CD4-positive, alpha-beta T cell treated with Interleukin-6 at 100 ng/mL for 8 hours (primary cell): ENCODE data around the gene FBXO24.
A peak's percentile ranks its signal among the peaks of the same experiment; 100 is the strongest.
"Not testable (repeated sequence)": the region's sequence is repeated elsewhere in the genome, so short reads cannot be mapped to it uniquely, and the experiment has no call there.

Experiments
- DNase-seq: peaks from one replicate; pipeline ENCODE4 v3.0.0-alpha.2; 2020; ENCODE audit warnings: mixed read lengths, low spot score

FBXO24 gene

DNA sequence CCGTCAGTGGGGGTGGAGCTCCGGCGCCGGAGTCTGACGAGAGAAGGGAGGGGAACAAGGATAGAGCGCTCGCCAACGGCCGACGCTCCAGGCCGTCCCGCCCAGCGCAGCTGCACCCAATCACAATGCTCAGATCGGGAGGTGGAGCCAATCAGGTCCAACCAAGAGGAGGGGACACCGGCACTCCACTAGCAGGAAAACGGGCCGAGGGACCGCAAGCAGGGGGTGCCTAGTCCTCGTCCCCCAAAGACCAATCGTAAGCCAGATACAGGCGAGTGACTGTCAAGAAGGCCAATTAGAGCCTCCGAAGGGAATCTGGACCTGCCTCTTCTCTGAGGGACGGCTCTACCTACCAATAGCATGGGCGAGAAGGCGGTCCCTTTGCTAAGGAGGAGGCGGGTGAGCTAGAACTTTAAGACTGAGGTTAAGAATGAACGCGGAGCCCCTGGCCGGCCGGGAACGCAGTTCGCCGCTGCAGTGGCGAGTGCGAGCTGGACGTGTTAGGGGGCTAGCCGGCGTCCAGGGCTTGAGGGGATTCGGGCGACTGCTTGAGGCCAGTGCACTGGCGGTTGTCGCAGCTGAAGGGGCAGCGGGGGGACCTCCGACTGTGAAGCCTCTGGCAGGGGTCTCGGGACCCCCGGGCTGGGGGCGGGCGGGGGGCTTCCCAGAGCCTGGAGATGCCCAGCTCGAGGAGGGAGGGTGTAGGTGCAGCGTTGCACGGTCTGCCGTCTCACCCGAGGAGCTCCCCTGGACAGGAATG is at the start of gene FBXO24:
TSS of gene FBXO24 (plus strand) at position 63 of the 760 bp plus-strand sequence. CDS start at position 361, 298 bp downstream.
- peak; percentile 100 for DNase-seq

DNA sequence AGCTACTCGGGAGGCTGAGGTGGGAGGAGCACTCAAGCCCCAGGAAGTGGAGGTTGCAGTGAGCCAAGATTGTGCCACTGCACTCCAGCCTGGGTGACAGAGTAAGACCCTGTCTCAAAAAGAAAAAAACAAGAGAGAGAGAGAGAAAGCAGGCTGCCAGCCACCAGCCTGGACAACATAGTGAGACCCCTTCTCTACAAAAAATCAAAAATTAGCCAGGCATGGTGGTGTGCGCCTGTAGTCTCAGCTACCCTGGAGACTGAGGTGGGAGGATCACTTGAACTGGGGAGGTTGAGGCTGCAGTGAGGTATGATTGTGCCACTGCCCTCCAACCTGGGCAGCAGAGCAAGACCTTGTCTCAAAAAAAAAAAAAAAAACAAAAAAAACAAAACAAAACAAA is 49.4 kb upstream of the FBXO24 start:
- not testable (repeated sequence) for DNase-seq

GRCh38 chr7:100538348-100538653 is 47.8 kb upstream of the FBXO24 start:
- no peak for DNase-seq

DNA sequence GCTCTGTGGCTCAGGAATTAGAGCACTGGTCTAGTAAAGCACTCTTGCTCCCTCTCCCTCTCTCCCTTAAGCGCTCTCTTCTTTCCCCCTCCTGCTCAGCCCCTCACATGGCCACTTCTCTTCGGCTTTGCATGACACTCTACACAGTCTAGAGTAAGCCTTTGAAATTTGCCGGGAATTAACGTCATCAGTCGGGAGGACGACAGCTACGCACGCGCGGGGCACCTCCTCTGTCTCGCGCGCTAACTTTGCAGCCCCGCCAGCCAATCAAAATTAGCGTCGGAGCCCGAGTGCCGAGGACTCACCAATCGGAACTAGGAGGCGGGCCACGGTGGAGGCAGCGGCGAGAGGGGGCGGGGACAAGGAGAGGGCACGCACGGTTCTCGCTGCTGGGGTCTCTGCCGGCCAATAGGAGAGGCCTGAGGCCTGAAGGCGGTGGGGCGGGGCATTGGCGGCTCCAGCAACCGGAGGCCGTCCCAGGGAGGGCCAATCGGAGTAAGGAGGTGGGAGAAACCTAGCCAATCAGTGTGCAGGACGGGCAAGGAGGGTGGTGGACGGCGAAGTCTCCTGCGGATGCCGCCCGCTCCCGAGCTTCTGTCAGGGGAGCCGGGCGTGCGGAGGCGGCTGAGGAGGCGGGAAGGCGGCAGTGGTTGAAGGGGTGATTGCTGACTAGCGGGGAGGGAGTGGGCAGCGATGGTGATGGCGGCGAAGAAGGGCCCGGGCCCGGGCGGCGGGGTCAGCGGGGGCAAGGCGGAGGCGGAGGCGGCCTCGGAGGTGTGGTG is 47.3 kb upstream of the FBXO24 start, which contains the start of gene AGFG2:
TSS of gene AGFG2 (plus strand) at position 550 of the 782 bp plus-strand sequence. CDS start at position 694, 144 bp downstream.
- peak; percentile 100 for DNase-seq

GRCh38 chr7:100539436-100540006 is 46.6 kb upstream of the FBXO24 start:
- no peak for DNase-seq

DNA sequence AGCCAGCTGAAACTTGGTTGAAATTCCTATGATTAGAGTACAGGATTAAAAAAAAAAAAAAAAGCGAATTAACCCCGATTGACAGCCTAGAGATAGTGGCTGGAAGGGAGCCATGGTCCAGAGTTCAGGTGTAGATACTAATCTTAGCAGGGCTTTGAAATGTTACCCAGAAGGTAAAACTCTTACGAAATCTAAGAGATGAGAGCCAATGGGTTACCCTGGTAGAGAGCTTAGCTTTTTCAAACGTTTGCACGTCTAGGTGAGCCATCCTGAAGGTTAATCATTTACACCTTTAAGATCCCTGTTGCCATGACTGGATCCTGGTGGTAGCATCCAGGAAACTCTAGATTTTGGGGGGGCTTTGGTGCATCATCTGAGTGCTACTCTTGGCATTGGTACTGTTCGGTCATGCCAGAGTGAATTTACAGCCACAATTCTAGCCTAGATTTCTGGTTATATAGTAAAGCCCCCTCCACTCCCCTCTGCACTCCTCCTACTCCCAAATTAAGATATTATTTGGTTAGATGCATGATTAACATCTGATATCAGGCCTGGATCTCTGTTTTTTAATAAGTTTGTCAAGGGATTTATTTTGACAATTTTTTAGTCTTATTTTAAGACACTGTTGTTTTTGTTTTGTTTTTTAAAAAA is 45.9 kb upstream of the FBXO24 start:
- no peak for DNase-seq

- not testable (repeated sequence) for DNase-seq
These were observed 44.8 kb upstream of the FBXO24 start for GRCh38 chr7:100541309-100541708.

- DNase-seq = no peak
These were observed 42.5 kb upstream of the FBXO24 start for GRCh38 chr7:100543586-100543985.

DNA sequence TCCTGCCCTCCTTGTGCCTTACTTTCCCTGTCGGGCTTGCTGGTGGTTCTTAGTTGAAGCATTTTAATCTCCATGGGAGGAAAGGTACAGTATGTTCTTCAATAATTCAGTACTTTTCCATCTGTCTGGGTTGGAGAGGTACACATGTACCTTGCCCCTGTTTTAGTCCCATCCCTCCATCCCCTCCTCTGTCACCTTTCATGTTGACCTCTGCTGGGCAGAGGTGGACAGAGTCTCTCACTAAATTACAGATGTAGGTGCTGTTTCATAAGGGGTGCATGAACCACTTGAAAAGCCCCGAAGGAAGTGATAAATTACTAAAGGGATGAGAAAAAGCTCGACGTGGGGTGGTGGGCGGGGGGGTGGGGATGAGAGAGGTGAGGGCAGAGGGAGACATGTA is 41.7 kb upstream of the FBXO24 start:
- DNase-seq = no peak

DNA sequence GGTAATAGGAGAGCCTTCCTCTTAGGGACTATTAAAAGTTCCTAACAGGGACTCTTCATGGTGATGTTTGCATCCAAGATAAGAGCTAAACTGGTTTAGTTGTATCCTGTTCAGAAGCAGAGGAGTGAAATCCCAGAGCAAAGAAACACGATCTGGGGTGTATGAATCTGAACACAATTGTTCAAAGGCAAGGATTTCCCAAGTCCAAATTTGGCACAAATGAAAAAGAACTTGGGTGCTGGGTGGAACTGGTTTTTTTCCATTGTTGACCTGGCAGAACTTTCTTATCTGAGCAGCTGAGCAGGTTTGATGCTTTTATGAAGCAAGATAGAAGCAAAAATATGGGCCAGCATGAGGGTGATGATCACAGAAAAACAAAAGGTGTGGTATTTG is 41.2 kb upstream of the FBXO24 start:
- no peak for DNase-seq

- peak; percentile 42 for DNase-seq
These were observed 40.6 kb upstream of the FBXO24 start for GRCh38 chr7:100545360-100546128.

GRCh38 chr7:100546129-100546925 is 39.8 kb upstream of the FBXO24 start:
- DNase-seq = peak; percentile 47

- no peak for DNase-seq
These were observed 39.0 kb upstream of the FBXO24 start for GRCh38 chr7:100546926-100547800.

DNA sequence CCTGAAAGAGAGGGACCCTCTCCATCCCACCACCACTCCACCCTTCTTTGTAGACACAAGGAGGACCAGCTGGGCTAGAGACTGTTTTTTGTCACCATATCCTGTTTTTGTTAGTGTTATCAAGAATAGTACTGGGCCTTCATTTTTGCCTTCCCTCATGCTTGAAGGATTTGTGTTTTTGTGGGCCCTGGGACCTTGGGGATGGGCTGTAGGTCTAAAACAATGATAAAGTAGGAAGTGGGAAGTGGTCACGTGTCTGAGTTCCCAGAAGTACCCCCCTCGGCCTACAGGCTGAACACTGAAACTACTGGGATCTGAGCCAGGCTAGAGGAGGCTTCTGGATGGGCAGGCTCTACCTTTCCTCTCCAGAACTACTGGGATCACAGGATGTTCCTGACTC is 38.3 kb upstream of the FBXO24 start:
- no peak for DNase-seq

- not testable (repeated sequence) for DNase-seq
These were observed 37.7 kb upstream of the FBXO24 start for GRCh38 chr7:100548446-100548845.

DNA sequence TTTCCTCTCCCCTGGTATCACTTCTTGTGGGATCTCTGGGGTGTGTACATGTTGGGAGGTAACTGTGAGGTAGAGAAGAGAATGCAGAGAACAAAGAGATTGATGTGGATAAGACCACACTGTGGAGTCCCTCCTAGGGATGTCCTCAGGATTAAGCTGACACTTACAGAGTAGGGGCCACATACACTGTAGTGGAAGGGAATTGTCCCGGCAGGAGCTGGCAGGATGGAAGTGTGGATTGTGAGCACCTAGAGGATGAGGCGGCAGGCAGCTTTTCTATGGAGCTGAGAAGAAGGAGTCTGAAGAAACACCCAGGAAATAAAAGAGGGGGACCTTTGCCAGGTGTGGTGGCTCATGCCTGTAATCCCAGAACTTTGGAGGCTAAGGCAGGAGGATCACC is 33.6 kb upstream of the FBXO24 start:
- no peak for DNase-seq

DNA sequence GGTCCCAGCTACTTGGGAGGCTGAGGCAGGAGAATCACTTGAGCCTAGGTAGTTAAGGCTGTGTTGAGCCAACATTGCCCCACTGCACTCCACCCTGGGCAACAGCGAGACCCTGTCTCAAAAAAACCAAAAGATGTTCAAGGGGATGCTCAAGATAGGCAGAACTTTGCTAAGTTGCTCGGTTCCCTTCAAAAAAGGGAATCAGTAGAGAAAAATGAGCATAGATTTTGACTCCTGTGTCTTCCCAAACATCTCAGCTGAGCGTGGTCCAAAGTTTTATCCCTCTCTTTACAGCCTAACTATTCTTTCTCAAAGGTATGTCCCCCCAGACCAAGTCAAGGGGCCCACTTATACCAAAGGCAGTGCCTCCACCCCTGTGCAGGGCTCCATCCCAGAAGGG is 33.1 kb upstream of the FBXO24 start:
- no peak for DNase-seq

GRCh38 chr7:100555701-100556100 is 30.4 kb upstream of the FBXO24 start:
- no peak for DNase-seq

DNA sequence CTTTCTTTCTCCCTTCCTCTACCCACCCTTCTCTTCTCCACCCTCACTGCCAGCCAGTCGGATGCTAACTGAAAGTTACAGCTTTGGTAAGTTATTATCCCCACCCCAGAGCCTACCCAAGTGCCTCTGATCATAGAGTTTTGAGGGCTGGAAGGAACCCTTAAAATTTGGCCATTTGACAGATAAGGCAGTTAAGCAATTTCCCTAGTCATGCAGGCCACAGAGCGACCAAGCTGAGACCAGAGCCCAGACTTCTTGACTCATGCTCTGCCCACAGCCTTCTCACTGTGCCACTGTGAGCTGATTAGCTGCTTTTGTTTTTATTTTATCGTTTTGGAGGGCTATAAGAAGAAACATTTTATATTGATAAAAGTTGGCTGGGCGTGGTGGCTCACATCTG is 29.6 kb upstream of the FBXO24 start:
- DNase-seq = no peak

DNA sequence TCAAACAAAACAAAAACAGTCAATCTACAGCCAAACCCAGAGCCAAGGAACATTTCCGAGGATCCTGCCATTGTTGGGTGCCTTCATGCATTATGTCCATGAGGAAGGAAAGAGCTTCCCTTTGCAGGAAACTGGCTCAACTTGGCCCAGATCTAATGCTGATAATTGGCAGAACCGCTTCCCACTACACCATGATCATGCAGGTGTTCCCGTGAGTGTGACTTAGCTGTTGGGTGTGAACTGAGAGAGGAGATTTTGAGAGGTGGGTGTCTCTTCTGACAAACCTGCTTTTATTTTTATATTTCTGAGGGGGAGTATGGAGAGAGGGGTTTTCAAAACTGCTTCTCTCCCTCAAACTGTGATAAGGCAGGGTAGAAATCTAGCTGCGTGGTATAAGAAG is 27.0 kb upstream of the FBXO24 start:
- DNase-seq = no peak
